SKM-1 treated with dmso at 0.1 percent for 144 hours (cell line): Measurements from ENCODE around the gene ZMYND19.
"Not testable (repeated sequence)": the region's sequence is repeated elsewhere in the genome, so short reads cannot be mapped to it uniquely, and the experiment has no call there.

Experiments
- DNase-seq: peaks from one replicate; lab custom pipeline; 2025; ENCODE audit not compliant: unreplicated experiment; lab: John Stamatoyannopoulos, UW

Gene ZMYND19

DNA sequence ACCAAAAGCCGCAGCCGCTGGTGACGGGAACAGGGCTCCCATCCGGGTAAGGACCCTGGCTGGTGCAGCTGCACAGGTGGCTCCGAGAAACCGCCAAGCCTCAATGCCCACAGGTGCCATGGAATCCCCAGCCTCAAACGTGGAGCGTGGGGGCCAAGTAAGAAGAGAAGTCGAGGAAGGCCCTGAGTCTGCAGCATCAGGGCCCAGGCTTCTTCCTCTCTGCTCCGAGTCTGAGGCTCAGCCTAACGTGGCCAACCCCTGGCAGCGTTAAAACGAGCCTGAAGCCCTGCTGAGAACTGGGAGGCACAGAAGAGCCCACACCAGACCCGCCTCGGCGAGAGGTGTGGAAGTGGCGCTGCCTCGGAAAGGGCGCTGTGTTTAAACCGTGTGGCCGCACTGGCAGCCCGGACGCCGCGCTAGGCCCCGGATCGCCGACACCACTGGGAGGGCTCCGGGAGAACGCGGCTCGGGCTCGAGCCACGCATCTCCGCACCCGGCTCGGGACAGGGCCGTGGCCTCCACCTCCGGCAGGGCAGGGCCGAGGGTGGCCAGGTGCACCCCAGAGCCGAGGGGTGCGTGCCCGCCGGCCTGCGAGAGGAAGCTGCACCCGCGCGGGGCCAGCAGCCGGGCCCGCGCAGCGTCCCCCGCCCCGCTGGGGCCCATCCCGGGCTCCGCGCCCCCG is 730 bp downstream of the ZMYND19 start:
- no peak for DNase-seq

DNA sequence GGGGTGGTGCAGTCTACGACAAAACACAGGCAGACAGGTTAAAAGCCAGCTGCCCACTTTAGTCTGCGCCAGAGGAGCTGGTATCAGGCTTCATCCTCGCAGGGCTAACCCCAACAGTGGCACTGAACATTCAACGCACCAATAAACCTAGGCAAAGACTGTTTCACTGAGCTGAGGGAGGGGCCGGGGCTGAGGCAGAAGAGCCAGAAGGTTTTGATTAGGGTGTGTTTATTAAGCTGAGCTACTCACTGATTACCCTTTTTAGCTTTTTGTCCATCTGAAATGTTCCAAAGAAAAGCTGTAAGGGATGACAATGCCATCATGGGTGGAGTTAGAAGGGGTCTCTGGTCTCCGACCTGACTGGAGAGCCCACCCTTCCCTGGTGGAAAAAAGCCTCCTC is 1.4 kb downstream of the ZMYND19 start:
- no peak for DNase-seq

DNA sequence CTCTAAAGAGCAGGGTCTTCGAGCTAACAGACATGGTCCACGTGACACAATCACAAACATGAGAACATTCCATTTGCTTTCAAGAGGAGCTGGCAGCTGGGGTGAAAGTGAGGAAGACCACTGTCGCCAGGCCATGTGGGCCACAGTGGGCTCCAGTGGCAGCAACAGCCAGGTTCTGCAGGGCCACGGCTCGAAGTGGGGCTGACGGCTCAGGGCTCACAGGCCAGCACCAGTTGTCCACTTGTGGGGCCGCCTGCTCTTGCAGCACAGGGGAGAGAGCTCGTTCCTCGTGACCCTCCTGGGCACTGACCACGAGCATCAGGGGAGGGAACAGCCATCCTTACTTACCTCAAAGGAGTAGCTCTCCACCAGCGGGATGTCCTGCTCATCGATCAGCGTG is 2.0 kb downstream of the ZMYND19 start:
- DNase-seq: no peak

DNA sequence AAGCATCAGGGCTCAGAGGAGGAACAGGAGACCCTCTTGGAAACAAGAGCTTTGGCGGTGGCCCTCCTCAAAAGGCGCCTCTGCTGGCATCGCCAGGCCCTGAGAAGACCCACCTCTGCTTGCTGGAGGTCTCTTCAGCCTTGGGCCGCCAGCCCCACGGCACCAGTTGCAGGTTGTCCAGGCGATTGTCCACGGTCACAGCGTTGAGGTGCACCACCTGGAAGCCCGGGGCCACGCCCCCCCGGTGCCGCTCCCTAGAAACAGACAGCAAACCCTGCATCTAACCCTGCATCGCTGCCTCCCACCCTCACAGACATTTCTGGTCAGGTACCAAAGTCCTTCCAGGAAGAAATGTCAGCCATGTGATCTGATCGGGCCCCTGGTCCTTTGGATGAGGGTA is 3.5 kb downstream of the ZMYND19 start:
- DNase-seq: no peak

DNA sequence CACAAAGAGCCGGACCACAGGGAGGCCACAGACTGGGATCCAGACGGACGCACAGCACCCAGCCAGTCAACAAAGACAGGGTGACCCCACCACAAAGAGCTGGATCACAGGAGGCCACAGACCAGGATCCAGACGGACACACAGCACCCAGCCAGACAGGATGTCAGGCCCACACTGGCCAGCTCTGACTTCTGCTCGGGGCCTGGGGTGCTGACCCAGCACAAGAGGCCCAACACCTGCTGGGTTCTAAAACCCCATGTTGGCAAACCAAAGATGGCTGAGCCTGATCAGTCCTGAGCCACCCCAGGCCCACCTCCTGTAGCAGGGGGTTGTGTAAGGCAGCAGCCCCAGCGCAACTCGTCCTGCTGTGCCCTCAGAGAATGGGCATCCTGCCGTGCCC is 6.4 kb downstream of the ZMYND19 start:
- DNase-seq: no peak

DNA sequence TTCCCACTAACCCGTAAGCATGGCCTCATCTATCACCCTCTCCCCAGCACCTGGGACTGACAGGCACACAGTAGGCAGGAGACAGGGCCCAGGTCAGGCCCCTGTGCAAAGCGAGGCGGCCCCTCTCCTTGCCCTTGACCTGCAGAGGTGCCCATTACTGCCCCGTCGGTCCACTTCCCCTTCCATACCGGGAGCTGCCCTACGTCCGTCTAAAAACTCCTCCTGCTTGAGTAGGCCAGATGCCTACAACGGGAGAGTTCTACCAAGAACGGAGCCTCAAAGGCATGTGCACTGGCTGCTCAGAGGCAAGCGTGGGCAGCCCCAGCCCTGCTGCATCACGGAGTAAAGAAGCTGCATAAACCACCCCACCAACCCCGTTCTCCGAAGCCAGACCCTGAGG is 7.0 kb downstream of the ZMYND19 start:
- no peak for DNase-seq

DNA sequence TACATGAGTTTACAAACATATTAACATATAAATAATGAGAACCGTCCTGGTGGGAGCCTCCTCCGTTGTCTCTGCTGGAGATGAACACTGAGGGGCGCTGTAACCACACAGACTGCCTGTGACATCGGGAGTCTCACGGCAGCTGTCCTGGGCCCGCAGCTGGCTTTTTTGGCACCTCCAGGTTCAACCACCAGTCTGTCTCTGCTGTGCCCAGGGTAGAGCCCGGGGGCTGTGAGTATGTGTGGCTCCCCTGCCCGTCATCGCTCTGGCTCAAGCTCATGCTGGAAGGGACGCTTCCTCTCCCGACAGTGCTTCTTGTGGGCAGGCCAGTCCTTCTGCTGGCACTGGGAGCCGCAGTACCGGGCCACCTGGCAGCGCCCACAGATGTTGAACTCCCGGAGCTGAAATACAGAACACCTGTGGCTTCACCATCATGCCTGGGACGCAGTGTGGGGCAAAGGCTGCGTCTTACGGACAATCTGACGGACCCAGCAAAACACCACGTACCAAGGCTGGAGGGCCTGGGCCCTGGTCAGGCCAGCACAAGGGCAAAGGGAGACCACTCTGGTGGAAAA is 7.9 kb downstream of the ZMYND19 start:
- DNase-seq: no peak

DNA sequence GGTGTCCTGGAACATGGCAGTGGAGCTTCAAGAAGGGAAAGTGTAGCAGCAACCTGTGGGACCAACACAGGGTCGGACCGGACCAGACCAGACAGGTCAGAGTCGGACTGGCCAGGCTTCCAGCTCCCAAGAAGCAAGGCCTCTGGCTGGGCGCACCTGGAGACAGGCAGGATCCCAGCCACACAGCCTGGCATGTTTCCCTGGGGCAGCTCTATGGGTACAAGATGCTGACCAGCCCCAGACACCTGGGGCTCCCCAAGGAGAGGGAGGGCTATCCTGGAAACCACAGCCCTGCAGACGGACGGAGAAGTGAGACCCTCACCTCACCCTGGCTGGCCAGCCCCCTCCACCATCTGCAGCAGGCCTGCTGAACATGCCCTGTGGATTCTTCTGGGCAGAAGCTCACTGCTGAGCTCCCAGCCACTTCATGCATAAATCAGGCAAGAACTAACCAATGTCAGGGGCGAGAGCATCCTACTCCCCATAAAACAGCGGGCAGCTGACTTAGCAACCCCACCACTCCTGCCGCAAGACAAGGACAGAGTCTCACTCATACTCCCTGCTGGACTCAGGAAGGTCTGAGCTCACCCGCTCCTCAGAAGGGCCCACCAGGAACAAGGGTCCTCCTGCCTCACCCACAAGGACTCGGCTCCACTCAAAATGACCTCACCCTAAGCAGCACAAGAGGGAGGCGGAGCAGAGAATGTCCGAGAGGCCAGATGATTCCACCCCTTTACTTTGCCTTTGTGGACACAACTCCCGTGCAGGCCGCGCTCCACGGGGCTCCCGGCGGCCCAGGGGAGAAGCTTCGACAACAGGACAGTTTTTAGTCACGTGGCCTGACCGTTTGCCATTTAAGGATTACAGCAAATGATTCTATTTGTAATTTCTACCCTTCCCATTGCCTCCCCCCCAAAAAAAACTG is 8.7 kb downstream of the ZMYND19 start:
- no peak for DNase-seq

DNA sequence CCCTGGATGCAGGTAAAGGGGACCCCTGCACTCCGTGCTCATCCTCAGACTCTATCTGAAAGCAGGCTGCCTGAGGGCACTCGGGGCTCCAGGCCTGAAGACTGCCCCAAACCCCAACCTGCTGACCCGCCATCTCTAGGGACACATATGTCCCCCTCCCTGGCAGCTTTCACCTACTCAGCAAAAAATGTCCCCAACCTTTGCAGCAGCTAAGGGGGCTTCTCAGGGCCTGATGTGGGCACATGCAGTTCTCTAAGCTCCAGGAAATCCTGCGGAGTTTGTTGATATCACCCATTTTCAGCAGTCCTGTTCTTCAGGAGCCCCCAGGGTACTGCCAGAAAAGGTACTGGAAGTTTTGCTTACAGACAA is 9.4 kb downstream of the ZMYND19 start:
- no peak for DNase-seq

DNA sequence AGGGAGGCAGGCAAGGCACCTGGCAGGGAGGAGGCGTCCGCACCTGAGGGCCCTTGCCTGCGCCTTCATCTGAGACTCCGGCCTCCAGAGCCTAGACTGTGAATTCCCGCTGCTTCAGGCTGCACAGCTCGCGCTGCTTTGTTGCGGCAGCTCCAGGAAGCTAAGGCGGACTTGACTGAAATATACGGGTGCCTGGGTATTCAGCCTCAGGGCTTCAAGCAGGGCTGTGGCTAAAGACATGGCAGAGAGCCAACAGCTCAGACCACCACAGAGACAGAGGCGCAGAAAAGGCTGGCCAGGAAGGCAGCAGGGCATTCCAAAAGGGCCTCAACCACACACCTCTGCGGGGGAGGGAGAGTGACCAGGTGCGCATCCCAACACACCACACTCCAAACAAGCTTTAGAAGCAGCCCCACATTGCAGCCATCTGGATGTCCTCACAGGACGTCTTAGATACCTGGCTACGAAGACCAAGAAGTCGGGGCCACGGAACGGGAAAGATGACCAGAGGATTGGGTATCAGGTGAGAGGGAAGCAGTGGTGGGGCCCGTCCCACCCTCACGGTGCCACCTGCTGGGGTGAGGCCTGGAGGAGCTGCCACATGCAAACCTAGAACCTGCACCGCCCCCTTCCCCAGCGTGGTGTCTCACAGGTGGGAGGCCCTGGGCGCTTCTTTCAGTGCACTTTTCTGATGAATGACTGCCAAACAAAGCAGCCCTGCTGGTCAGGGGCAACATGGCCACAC is 9.9 kb downstream of the ZMYND19 start:
- DNase-seq: no peak

DNA sequence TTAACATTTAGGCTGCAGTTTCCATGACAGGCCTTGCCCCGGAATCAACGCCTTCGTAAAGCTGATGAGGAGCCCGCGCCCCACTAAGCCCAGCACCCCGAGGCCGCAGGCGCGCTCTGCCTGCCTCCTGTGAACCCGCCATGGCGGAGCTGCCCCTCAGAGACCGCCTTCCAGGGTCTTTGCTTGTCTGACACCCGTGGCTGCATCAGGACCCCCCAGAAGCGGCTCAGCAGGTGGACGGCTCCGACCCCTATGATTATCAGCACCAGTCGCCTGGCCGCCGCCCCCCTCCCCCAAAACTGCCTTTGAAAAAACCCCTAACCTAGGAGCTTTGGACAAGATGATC is 11.1 kb downstream of the ZMYND19 start:
- no peak for DNase-seq

DNA sequence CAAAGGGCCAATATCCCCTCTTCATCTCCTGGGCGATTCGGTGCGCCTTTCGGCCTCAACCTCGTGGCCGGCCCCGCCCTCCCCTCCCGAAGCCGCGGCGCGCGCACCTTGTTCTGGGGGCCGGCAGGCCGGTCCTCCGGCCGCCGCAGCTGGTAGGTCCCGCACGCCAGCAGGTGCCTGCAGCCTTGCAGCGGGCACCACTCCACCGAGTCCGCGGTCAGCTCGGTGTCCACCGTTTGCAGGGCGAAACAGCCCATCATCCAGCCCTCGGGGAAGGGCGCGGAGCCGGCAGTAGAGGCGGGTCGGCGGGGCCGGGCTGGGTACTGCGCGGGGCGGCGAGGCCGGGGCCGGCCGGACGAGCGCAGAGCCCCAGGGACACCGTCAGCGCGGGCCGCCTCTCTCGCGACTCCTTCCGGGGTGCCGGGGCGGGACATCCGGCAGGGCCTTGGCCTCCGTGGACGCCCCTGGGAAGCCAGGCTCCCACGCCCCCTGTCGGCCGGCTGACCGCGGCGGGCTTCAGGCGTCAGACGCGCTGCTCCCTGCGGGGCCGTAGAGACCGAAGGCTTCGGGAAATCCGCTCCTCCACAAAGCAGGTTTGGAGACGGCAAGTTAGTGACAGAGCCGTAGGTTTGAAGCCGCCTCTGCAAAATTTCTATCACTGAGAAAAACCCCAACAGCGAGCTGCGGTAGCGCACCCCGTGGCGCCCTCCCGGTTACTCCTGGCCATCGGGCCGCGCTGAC is 11.6 kb downstream of the ZMYND19 start, which contains the start of gene DPH7:
TSS of gene DPH7 (minus strand) at position 408 of the 741 bp plus-strand sequence. CDS start at position 260, 148 bp downstream.
- peak; percentile 89 for DNase-seq

DNA sequence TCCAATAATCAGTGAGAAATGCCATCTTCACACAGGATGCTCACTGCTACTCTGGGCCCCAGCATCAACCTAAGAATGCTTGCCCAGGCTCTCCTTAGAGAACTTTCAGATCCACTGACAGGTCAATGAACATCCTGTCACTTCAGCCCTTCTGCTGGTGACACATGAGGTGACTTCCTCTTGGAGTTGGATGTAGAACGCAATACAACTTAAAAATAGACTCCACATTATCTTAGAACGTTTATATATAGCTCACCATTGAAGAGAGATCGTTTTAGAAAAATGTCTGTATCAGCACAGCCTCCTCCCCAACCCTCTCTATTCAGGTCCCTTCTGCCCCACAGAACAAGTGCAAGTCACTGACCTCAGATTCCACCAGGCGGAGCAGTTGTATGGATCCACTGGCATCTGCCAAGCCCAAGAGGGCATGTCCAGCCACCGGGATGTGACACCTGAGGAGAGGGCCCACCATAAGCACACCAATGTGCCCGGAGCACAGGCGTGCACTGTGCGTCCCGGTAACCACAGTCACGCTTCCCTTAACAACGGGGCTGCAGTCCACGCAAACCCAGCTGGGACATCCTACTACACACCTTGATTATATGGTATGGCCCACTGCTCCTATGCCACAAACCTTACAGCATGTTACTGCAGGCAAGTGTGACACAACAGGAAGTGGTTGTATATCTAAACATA is 14.4 kb downstream of the ZMYND19 start:
- DNase-seq: no peak

DNA sequence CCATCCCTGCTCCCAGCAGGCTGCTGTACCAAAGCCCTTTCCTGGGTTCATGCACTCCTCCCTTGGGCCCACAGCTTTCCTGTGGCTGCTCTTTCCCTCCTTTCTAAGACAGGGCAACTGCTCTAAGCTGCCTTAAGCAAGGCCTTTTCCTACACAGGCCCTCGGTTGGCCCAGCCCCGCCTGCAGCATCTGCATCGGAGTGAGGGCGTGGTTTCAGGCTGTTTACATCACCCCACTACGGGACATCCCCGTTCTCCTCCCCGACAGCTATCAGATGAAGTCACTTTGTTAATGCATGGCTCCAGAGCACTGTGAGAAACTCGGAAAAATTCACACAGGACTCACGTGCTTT is 15.0 kb downstream of the ZMYND19 start:
- DNase-seq: no peak

DNA sequence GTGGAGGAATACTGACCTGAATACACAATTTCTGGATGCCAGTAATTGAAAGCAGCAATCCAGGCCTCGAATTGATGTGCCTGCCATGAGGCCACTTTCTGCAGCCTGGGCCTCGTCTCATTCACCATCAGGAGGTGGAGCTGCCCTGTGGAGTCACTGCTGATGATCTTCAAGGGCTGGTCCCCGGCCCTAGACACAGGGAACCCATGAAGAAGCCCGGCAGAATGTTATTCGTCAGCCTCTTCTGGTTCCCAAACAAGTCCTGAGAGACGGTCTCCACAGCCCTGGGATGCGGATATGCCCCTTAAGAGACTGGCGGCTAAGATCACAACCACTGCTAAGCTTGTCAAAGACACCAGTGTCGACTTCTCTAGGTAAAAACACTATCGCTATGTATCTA is 16.1 kb downstream of the ZMYND19 start:
- DNase-seq: no peak

DNA sequence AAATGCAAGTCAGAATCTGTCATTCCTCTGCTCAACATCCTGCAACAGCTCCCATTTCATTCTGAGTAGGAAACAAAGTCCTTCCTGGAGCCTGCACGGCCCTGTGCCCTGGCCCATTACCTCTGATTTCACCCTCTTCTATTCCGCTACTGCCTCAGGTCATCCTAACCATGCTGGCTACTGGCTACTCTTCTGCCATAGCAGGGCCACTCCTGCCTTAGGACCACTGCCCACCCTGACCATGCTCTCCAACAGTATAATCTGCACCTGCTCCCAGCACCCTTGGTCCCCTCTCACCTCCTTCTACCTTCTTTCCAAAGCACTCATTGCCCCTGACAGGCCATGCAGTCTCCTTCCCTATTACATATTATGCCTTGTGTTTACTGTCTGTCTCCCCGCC is 19.7 kb downstream of the ZMYND19 start:
- no peak for DNase-seq

DNA sequence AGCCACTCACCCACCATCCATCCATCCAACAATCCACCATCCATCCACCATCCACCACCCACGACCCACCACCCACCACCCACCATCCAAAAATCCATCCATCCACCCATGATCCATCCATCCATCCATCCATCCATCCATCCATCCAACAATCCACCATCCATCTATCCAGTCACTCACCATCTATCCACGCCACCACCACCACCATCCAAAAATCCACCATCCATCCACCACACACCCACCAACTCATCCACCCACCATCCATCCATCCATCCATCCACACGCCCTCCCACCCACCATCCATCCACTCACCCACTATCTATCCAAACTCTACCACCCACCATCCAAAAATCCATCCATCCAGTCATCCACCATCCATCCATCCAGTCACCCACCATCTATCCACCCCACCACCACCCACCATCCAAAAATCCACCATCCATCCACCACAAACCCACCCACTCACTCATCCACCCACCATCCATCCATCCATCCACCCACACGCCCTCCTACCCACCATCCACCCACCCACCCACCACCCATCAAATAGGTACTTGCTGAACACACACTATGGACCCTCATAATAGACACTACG is 20.6 kb downstream of the ZMYND19 start:
- no peak for DNase-seq

DNA sequence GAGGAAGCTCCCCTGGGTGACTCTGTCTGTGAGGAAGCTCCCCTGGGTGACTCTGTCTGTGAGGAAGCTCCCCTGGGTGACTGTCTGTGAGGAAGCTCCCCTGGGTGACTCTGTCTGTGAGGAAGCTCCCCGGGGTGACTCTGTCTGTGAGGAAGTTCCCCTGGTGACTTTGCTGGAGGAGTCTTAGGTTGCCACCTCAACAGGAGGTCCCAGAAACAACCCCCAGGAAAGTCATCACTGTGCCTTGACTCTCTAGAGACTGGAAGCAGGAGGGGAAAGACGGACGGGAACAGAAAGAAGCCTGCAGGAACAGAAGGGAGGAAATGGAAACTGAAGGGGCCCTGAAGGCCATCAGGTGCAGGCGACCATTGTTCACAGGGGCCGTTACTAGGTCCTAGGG is 21.9 kb downstream of the ZMYND19 start:
- DNase-seq: not testable (repeated sequence)

DNA sequence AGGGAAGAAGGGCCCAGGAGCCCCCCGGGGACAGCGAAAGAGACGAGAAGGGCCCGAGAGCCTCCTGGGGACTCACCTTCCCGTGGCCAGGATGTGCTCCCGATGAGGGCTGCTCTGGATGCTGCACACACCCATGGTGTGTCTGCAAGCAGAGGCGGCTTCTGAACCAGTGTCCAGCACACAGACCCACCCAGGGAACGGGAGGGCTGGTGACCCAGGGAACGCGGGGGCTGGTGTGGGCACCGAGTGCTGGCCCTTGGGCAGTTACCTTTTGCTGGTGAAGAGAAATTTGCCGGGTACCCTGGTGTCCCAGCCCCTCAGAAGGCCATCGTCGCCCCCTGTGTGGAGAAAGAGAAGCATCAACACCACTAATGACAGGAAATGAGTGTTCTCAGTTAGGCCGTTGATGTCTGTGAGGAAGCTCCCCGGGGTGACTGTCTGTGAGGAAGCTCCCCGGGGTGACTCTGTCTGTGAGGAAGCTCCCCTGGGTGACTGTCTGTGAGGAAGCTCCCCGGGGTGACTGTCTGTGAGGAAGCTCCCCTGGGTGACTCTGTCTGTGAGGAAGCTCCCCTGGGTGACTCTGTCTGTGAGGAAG is 25.4 kb downstream of the ZMYND19 start:
- no peak for DNase-seq
